PC-9 (cell line): ENCODE data around the gene HOXC12. TPM values are rescaled to one million over a fixed set of nuclear protein-coding genes. Genes with fewer than 3 reads are reported as not detected.
A peak's percentile ranks its signal among the peaks of the same experiment; 100 is the strongest.

Experiments
- BruUV-seq: library from RNA; stranded (reverse); fragments of 400-500 nt; replicated peaks from 2 replicates; lab custom pipeline; 2021; lab: Mats Ljungman, UMichigan
- CTCF ChIA-PET: fragments of 300-600 bp; sonication (Branson Sonifier 250); formaldehyde crosslinking; loops from one replicate; lab custom pipeline; 2022; ENCODE audit warnings: antibody characterized with exemption; lab: Charles Lee
- POLR2A ChIA-PET: fragments of 300-600 bp; sonication (Branson Sonifier 250); formaldehyde crosslinking; loops from one replicate; lab custom pipeline; 2022; ENCODE audit warnings: antibody characterized with exemption; ENCODE audit not compliant: unreplicated experiment; lab: Charles Lee
- DNase-seq, 2 experiments: peaks; one replicate each; pipeline versions ENCODE4 v3.0.0 to v3.0.0-alpha.2; 2015 to 2022; ENCODE audit warnings: mixed read lengths in 1 of 2
- H2AFZ ChIP-seq: fragments of 200-600 bp; sonication (generic); 2 replicates; pipeline ENCODE4 v1.8.1; 2017; ENCODE audit warnings: antibody characterized with exemption
- H3F3A ChIP-seq: fragments of 200-600 bp; sonication (generic); 2 replicates; pipeline ENCODE4 v1.8.1; 2017; ENCODE audit warnings: antibody characterized with exemption, mild to moderate bottlenecking, low read depth; ENCODE audit not compliant: insufficient read depth
- H3K27ac ChIP-seq: fragments of 200-600 bp; sonication (generic); 2 replicates; pipeline ENCODE4 v1.6.1; 2016; ENCODE audit warnings: mixed run types
- H3K27me3 ChIP-seq: fragments of 200-600 bp; sonication (generic); 2 replicates; pipeline ENCODE4 v1.6.1; 2016; ENCODE audit warnings: low read depth, mixed run types; ENCODE audit not compliant: insufficient read depth
- H3K36me3 ChIP-seq: fragments of 200-600 bp; sonication (generic); 2 replicates; pipeline ENCODE4 v1.6.1; 2016; ENCODE audit warnings: low read depth, mixed run types
- H3K4me1 ChIP-seq: fragments of 200-600 bp; sonication (generic); replicated peaks from 2 replicates; pipeline ENCODE4 v1.6.1; 2016; ENCODE audit warnings: mixed run types; ENCODE audit not compliant: insufficient read depth
- H3K4me2 ChIP-seq: fragments of 200-600 bp; sonication (generic); 2 replicates; pipeline ENCODE4 v1.6.1; 2017; ENCODE audit warnings: mixed run types
- H3K4me3 ChIP-seq: fragments of 200-600 bp; sonication (generic); 2 replicates; pipeline ENCODE4 v1.6.1; 2016; ENCODE audit warnings: mixed run types
- H3K79me2 ChIP-seq: fragments of 200-600 bp; sonication (generic); 2 replicates; pipeline ENCODE4 v1.6.1; 2017; ENCODE audit warnings: low read depth, mixed run types
- H3K9me2 ChIP-seq: fragments of 200-600 bp; sonication (generic); 2 replicates; pipeline ENCODE4 v1.8.1; 2017; ENCODE audit warnings: mild to moderate bottlenecking; ENCODE audit not compliant: insufficient read depth
- H3K9me3 ChIP-seq: fragments of 200-600 bp; sonication (generic); 2 replicates; pipeline ENCODE4 v1.8.1; 2016; ENCODE audit warnings: low read depth; ENCODE audit not compliant: insufficient read depth
- H4K20me1 ChIP-seq: fragments of 200-600 bp; sonication (generic); 2 replicates; pipeline ENCODE4 v1.8.1; 2017; ENCODE audit not compliant: insufficient read depth
- EZH2 ChIP-seq: fragments of 200-600 bp; sonication (generic); IDR thresholded peaks from 2 replicates; pipeline ENCODE4 v1.8.0; 2017; ENCODE audit warnings: antibody characterized with exemption, low read depth
- intact Hi-C: fragments of 100-400 bp; cut with micrococcal nuclease; formaldehyde crosslinking; loops from one replicate; pipeline ENCODE4 v1.10.0; 2022; ENCODE audit not compliant: unreplicated experiment
- total RNA-seq: library from RNA; stranded (reverse); gene quantifications from 2 replicates; pipeline ENCODE4 v1.2.3, GENCODE V29; 2021
- TF ChIP-seq, protein P1 (sequence below): fragments of 200-600 bp; sonication (generic); conservative IDR thresholded peaks from 2 replicates; pipeline ENCODE4 v1.6.1; 2017; ENCODE audit warnings: mixed run types, antibody characterized with exemption, mild to moderate bottlenecking, moderate library complexity

Gene HOXC12
- total RNA-seq, 1 experiment from 2014 or later = 0.24 TPM

- TF ChIP-seq EZH2 = no peak
- TF ChIP-seq, protein P1, sequence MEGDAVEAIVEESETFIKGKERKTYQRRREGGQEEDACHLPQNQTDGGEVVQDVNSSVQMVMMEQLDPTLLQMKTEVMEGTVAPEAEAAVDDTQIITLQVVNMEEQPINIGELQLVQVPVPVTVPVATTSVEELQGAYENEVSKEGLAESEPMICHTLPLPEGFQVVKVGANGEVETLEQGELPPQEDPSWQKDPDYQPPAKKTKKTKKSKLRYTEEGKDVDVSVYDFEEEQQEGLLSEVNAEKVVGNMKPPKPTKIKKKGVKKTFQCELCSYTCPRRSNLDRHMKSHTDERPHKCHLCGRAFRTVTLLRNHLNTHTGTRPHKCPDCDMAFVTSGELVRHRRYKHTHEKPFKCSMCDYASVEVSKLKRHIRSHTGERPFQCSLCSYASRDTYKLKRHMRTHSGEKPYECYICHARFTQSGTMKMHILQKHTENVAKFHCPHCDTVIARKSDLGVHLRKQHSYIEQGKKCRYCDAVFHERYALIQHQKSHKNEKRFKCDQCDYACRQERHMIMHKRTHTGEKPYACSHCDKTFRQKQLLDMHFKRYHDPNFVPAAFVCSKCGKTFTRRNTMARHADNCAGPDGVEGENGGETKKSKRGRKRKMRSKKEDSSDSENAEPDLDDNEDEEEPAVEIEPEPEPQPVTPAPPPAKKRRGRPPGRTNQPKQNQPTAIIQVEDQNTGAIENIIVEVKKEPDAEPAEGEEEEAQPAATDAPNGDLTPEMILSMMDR = no peak
- CTCF ChIA-PET = no interaction called here
- H3K4me3 ChIP-seq = peak overlapping the region; percentile 59; the same call in 1 of the 2 replicates
These were observed 13.0 kb upstream of the HOXC12 start for GRCh38 chr12:53941750-53942149.

DNA sequence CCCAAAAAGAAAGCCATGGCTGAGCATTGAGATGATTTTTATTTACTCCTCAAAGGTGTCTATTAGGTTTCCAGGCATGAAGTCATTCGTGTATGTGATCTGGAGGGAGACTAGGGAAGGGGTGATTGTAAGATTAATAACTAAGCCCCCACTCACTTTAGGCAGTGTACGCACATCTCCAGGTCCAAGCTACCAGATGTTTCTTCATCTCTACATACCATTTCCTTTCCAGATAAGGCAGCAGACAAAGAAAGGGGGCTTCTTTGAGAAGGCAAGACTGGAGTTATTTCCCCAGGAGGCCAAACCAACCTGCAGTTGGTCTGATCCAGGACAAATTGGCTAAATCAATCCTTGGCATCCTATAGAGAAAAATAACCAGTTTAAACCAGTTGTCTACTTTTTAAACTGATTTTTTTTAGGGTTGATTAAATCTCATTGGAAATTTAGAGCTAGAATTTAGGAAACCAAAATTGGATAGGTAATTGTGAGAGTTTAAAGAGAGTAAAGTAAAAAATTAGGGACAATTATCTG is 12.2 kb upstream of the HOXC12 start:
- Histone ChIP-seq H3K4me1 (peaks cover 25% of the 10 kb centered on the region), H3K36me3 (peaks cover 5% of the 10 kb centered on the region; the same call in 1 of the 2 replicates), H3K4me3 (peak overlapping the region; percentile 45; the same call in 1 of the 2 replicates), H3K27me3 (no peaks in the 10 kb centered on the region), H2AFZ (no peak overlapping the region), H3K9me2 (no peaks in the 10 kb centered on the region), H3K27ac (no peak overlapping the region; the same call in 1 of the 2 replicates), H3K9me3 (no peaks in the 10 kb centered on the region), H4K20me1 (no peaks in the 10 kb centered on the region; the same call in 1 of the 2 replicates), H3K4me2 (peak overlapping the region; percentile 81), H3F3A (peaks cover 9% of the 10 kb centered on the region; the same call in 1 of the 2 replicates), H3K79me2 (peaks cover 61% of the 10 kb centered on the region)
- no TSS peak for BruUV-seq
- DNase-seq = no peak
- ChIA-PET CTCF (no interaction called here), POLR2A (interaction anchor here (0.7 kb wide), 1 partner anchor 66 kb away, joined by 4 read pairs; no protein-coding TSS in a partner anchor)
- TF ChIP-seq EZH2 = no peak
- TF ChIP-seq, protein P1 = no peak
- intact Hi-C loops = no loop called here

More at GRCh38 chr12:53941750-53942149, 13.0 kb upstream of the HOXC12 start:
- H3K27me3 ChIP-seq = no peaks in the 10 kb centered on the region
- intact Hi-C loops = no loop called here
- H3K4me2 ChIP-seq = peak overlapping the region; percentile 81
- H3F3A ChIP-seq = 0 out of 2 replicates have a peak, but pooled peaks cover 6% of the 10 kb centered on the region
- POLR2A ChIA-PET = no interaction called here
- peaks cover 25% of the 10 kb centered on the region for H3K4me1 ChIP-seq
- no TSS peak for BruUV-seq
- H3K79me2 ChIP-seq = peaks cover 61% of the 10 kb centered on the region
- no peaks in the 10 kb centered on the region; the same call in 1 of the 2 replicates for H4K20me1 ChIP-seq
- H3K9me3 ChIP-seq = no peaks in the 10 kb centered on the region
- peaks cover 5% of the 10 kb centered on the region; the same call in 1 of the 2 replicates for H3K36me3 ChIP-seq
- H3K27ac ChIP-seq = no peak overlapping the region
- DNase-seq = no peak
- no peaks in the 10 kb centered on the region for H3K9me2 ChIP-seq
- no peak overlapping the region for H2AFZ ChIP-seq

- intact Hi-C loops = no loop called here
- Histone ChIP-seq H3K4me3 (no peak overlapping the region), H3F3A (peaks cover 9% of the 10 kb centered on the region; the same call in 1 of the 2 replicates), H3K27me3 (no peaks in the 10 kb centered on the region), H4K20me1 (no peaks in the 10 kb centered on the region; the same call in 1 of the 2 replicates), H2AFZ (no peak overlapping the region), H3K4me1 (peaks cover 28% of the 10 kb centered on the region), H3K4me2 (peak overlapping the region; percentile 81), H3K36me3 (peaks cover 5% of the 10 kb centered on the region; the same call in 1 of the 2 replicates), H3K9me3 (no peaks in the 10 kb centered on the region), H3K9me2 (no peaks in the 10 kb centered on the region), H3K79me2 (peaks cover 59% of the 10 kb centered on the region), H3K27ac (no peak overlapping the region)
- ChIA-PET CTCF (no interaction called here), POLR2A (interaction anchor here (0.7 kb wide), 1 partner anchor 119 kb away, joined by 4 read pairs; no protein-coding TSS in a partner anchor)
- no peak for DNase-seq
- TF ChIP-seq EZH2 = no peak
- TF ChIP-seq, protein P1 = no peak
- BruUV-seq = no TSS peak
These were observed 10.5 kb upstream of the HOXC12 start for GRCh38 chr12:53944209-53944608.
